HT-29 (cell line): ENCODE data around the gene NOX1. TPM values are rescaled to one million over a fixed set of nuclear protein-coding genes. Genes with fewer than 3 reads are reported as not detected.
A peak's percentile ranks its signal among the peaks of the same experiment; 100 is the strongest.

Experiments
- DNase-seq: peaks from one replicate; pipeline ENCODE4 v3.0.0-alpha.2; 2015; ENCODE audit warnings: low spot score
- total RNA-seq: library from RNA; depleted of rRNA; stranded (reverse); fragments of >200 nt; shearing (Covaris generic); gene quantifications from 2 replicates; pipeline ENCODE4 v1.2.3, GENCODE V29; 2014; rRNA removed

The NOX1 gene
- total RNA-seq = 14.6 and 17.7 TPM in 2 replicates

GRCh38 chrX:100874325-100874724, at the start of gene NOX1:
Gene NOX1, minus strand, starts transcription at chrX:100874359. Its CDS starts 220 bp downstream, at chrX:100874139.
- DNase-seq = peak; percentile 66

DNA sequence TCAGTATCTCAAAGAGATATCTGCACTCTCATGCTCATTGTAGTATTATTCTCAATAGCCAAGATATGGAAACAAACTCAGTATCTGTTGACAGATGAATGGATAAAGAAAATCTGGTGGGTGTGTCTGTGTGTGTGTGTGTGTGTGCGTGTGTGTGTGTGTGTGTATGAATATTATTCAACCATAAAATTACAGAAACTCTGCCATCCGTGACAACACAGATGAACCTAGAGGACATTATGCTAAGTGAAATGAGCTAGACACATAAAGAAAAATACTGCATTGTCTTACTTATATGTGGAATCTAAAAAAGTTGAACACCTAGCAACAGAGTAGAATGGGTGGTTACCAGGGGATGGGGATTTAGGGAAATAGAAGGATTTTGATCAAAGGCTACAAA, 41.4 kb upstream of the NOX1 start:
- no peak for DNase-seq

- no peak for DNase-seq
These were observed 39.0 kb upstream of the NOX1 start for GRCh38 chrX:100913111-100913510.

DNA sequence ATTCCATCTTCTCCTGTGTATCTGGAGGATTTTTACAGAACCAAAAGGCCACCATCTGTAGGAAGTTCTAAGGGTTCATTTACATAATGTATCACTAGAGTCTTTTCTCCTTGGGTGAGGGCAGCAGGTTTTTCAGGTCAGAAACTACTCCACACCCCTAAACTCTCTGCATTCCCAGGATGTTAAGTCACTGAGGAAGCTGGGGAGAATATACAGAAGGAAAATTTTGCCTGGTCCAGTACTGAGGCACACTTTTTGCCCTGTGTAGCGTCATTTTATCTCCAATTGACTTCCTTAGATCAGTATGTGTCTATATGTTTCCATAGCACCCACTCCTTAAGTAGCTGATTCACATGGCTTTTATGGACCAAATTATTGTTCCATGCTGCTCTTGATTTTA, 37.6 kb upstream of the NOX1 start:
- no peak for DNase-seq

DNA sequence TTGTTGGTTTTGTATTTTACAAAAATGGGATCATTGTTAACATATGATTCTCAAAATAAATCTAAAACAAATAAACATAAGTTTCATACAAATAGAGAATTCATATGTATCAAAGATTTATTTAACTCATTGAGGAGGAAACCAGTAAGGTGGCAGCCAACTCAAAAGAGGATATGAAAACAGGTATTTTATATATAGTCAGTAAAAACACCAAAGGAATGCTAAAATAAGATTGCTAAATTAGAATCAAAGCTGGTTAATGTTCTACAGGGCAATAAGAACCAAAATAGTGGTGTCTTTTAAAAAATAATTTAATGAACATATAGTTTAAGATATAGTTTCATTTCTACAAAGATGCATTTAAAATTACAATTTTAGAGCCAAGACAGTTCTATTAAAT, 31.5 kb upstream of the NOX1 start:
- no peak for DNase-seq

DNA sequence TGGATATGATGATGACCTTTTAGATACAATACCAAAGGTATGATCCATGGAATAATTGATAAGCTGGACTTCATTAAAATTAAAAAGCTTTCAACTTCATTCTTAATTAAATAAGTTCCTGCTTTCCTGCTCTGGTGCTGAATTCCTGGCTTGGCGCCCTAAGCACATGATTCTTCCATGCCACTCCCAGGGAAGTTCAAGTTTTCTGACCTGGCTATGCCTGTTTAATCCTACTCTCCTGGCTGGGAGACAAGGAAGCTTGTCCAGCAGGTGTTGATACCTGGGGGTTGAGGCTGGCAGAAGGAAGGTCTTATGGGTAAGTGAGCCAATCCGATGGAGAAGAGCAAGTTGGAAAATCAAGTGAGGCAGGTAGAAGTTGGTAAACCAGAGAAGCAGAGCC, 30.3 kb upstream of the NOX1 start:
- DNase-seq = no peak

- peak; percentile 64 for DNase-seq
These were observed 21.4 kb upstream of the NOX1 start for GRCh38 chrX:100895365-100896075.

DNA sequence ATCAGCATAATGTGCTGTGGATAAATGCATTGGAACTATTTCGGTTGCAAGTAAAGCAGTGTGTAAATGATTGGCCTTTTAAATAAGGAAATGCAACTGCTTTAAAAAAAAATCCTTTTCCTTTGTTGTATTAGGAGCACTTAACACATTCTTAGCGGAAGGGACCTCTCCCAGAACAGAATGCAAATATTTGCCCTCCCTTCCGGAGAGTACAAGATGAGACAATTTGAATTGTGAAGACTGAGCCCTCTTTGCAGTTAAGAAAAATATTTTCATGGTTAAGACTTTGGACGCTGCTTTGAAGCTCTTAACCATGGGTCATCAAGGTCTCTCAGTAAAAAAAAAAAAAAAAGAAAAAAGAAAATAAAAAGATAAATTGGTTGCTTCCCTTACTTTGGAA, 9.5 kb upstream of the NOX1 start:
- peak; percentile 63 for DNase-seq

DNA sequence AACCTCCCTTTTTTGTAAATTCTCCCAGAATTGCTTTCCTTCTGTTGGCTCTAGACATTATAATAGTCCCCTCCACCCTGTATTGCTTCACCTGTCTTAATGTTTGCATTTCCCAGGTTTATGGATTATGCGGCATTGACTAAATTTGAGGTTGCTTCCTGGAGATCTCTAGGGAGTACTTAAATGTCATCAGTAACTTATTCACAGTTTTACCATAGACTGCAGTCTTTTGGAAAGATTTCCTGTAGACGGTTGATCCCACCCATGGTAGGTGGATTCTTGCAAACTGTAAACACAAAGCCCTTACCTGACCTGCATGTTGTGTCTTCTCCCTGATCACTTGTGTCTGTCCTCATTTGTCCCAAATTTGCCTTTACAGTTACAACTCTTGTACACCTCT, 6.2 kb upstream of the NOX1 start:
- DNase-seq = peak; percentile 58

DNA sequence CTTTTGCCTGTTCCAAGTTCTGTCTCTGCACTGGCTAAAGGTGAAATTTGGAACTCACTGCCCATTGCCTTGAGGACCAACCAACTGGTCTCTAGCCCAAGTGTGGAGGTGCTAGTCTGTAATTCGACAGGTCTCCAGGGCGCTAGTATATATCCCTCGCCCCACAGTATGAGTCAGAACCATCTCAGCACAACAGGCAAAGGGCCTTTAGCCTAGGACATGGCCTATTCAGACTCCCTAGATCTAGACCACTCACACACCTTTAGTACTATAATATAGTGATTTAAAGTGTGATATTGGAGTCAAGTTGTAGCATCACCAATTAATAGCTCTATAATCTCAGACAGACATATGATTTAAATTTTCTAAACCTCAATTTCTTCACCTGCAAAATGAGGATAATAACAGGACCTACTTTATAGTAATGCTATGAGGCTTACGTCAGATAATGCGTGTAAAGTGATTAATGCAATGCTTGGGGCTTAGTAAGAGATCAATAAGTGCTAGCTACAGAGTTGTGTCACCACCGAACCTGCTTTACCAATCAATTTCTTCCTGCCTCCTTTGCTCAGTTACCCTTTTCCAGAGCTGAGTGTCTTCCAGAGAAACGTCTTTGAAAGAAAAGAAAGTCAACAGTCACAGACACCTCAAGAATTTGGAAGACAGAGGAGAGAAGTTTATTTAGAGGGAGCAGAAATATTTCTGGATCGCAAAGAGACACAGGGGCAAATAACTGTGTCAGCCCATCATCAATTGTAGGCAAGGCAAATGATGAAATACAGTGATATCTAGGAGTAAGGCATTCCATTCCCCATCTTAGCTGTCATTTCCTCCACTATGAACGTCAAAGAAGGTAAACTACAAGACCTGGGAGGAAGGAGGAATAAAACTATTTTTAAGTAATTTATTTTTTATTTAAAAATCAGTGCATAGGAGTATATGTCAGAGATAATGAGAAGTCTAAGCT, 2.3 kb downstream of the NOX1 start:
- DNase-seq = no peak

GRCh38 chrX:100870527-100870926, 3.6 kb downstream of the NOX1 start:
- no peak for DNase-seq

DNA sequence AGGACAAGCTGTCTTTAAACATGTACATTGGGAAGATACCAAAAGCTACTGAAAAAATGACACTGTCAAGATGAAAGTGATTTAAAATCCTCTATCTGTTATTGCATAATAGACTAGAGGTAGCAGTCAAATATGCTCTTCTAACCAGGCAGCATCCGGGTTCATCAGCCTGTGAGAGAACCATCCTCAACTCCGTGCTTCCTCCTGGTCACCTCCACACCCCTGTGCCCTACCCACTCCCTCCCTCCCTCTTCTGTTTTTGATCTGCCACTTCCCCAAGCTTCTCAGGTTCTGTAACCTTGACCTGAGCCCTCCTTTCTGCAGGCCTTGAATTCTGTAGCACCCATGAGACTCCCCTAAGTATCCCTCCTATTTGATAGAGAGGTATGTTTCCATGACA, 5.9 kb downstream of the NOX1 start:
- no peak for DNase-seq

- DNase-seq = no peak
These were observed 9.3 kb downstream of the NOX1 start for GRCh38 chrX:100864657-100865391.

- DNase-seq = no peak
These were observed 10.8 kb downstream of the NOX1 start for GRCh38 chrX:100863326-100863864.

DNA sequence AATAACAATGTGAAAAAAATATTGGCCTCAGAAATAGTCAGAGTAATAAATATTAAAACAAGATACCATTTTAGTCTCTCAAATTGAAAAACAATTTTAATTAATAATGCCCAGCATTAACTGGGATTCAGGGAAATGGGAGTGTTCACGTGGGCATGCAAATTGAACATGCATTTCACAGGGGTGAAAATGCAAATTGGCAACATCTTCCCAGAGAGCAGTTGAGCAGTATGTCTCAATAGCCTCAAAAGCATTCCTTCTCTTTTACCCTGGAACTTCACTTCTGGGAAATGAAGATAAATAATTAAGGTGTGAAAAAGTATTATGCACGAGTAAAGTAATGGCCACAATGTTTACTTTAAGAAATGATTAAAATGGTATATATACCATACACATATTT, 21.3 kb downstream of the NOX1 start:
- DNase-seq = no peak

DNA sequence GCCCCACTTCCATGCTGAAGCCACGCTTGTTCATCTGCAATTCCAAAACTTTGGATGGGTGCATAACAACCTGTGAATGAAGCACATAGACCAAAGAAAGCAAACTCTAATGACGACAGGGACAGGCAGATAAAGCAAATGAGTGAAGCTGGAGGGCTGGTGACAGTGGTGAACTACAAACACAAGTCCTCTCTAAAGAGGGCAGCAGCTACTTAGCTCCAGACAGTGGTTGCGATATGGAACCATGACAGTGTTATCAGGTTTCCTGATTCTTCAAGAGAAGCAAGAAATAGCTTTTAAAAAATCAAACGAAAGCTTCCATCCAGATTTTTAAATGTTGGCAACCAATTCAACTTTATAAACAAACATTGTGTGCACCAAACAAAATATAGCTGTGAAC, 23.8 kb downstream of the NOX1 start:
- no peak for DNase-seq

- no peak for DNase-seq
These were observed 42.8 kb downstream of the NOX1 start for GRCh38 chrX:100831219-100831946.

GRCh38 chrX:100830547-100830946, 43.6 kb downstream of the NOX1 start:
- no peak for DNase-seq

DNA sequence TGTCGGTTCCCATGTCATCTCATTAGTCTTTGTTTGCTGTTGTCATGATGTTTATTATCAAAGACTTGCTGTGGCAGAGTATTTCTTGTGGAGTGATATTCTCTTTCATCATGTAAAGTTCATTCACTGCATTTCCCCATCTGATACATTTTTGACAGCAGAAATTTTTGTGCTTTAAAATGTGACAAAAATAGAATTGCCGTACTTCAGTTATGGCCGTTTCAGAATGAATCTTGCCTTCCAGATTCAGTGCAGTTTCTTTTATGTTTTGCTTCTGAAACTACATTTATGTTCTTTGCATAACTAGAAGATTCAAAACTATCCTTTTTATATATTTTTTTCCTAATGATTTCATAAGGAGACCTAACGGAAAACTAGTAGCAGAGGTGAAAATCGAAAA, 44.0 kb downstream of the NOX1 start:
- no peak for DNase-seq

DNA sequence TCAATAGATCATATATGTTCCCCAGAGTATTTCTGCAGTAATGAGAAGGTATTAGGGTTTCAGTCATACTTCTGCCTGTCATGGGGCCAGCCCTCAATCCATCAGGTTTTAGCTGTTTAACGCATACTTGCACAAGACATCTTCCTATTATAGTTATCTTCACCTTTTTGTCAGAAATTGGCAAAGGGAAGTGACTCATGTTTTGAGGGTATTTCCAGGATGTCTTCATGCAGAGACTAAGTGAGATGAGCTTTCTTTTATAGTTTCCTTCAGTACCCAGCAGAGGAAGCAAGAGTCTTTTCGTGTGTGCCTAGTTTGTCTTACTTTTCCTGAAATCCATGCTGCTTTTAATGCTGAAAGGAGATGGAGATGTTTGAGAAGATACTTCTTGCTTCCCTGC, 44.4 kb downstream of the NOX1 start:
- DNase-seq = no peak
